Stimulated activated memory B cell treated with anti-CD40 and anti-IgM and Interleukin-4, amounts not matched to agents 10 μg/mL and 1 μg/mL and 100 μg/mL, for 72 hours (primary cell): ENCODE data around the gene NOL7.

ENCODE experiments used
- ATAC-seq: fragments of 150-1000 bp; cut with Tn5 transposase; 2 replicates; pipeline ENCODE4 v1.10.0; 2021
- H3K27ac Mint-ChIP-seq: one replicate; pipeline ENCODE4 v1.8.0; 2022; ENCODE audit warnings: mild to moderate bottlenecking, mixed read lengths
- H3K27me3 Mint-ChIP-seq: one replicate; pipeline ENCODE4 v1.8.0; 2022; ENCODE audit warnings: mixed read lengths
- H3K36me3 Mint-ChIP-seq: one replicate; pipeline ENCODE4 v1.8.0; 2022; ENCODE audit warnings: mixed read lengths
- H3K4me1 Mint-ChIP-seq: one replicate; pipeline ENCODE4 v1.8.0; 2022; ENCODE audit warnings: mixed read lengths
- H3K4me3 Mint-ChIP-seq: one replicate; pipeline ENCODE4 v1.8.0; 2022; ENCODE audit warnings: mild to moderate bottlenecking, moderate library complexity, mixed read lengths
- H3K9me3 Mint-ChIP-seq: one replicate; pipeline ENCODE4 v1.8.0; 2022; ENCODE audit warnings: mixed read lengths

Gene NOL7

DNA sequence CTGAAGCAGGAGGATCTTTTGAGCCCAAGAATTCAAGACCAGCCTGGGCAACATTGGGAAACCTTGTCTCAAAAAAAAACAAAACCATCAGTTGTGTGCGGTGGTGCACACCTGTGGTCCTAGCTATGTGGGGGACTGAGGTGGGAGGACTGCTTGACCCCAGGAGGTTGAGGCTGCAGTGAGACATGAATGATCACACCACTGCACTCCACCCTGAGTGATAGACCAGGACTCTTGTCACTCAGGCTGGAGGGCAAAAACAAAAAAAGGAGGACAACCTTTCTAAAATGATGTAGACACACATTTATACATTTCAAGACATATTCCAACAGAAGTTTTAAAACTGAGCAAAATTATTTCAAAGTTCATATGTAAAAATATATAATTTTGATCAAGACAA, 45.1 kb downstream of the NOL7 start:
- no peaks in the 10 kb centered on the region for H3K9me3 Mint-ChIP-seq
- H3K27me3 Mint-ChIP-seq, result no peaks in the 10 kb centered on the region
- H3K4me1 Mint-ChIP-seq, result peaks cover 62% of the 10 kb centered on the region
- H3K27ac Mint-ChIP-seq, result no peak overlapping the region
- no peak for ATAC-seq
- peaks cover 4% of the 10 kb centered on the region for H3K36me3 Mint-ChIP-seq
- no peak overlapping the region for H3K4me3 Mint-ChIP-seq

DNA sequence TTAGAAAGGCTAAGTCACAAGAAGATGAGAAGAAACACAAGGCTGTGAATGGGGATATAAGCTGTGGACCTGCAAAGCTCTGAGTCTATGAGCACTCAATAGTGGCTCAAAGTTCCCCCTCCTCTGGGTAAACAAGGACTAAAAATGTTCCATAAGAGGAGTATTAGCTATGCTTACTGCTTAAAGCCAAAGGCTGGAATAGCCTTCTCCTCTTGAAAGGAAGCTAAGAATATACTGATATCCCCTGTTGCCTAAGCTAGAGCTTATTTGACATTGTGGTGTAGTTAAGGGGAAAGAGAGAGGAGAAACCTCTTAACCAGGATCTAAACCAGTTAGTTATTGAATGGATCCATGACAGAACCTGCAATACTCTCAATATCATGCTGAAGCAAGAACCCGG, 45.8 kb downstream of the NOL7 start:
- no peaks in the 10 kb centered on the region for H3K9me3 Mint-ChIP-seq
- no peak overlapping the region for H3K4me3 Mint-ChIP-seq
- H3K36me3 Mint-ChIP-seq, result peaks cover 4% of the 10 kb centered on the region
- H3K27ac Mint-ChIP-seq, result no peak overlapping the region
- H3K4me1 Mint-ChIP-seq, result peaks cover 68% of the 10 kb centered on the region
- ATAC-seq, result no peak
- no peaks in the 10 kb centered on the region for H3K27me3 Mint-ChIP-seq

GRCh38 chr6:13661647-13662046, 46.5 kb downstream of the NOL7 start:
- ATAC-seq, result no peak
- Mint-ChIP-seq H3K27me3 (no peaks in the 10 kb centered on the region), H3K9me3 (no peaks in the 10 kb centered on the region), H3K4me3 (no peak overlapping the region), H3K4me1 (peaks cover 76% of the 10 kb centered on the region), H3K27ac (no peak overlapping the region), H3K36me3 (peaks cover 4% of the 10 kb centered on the region)

DNA sequence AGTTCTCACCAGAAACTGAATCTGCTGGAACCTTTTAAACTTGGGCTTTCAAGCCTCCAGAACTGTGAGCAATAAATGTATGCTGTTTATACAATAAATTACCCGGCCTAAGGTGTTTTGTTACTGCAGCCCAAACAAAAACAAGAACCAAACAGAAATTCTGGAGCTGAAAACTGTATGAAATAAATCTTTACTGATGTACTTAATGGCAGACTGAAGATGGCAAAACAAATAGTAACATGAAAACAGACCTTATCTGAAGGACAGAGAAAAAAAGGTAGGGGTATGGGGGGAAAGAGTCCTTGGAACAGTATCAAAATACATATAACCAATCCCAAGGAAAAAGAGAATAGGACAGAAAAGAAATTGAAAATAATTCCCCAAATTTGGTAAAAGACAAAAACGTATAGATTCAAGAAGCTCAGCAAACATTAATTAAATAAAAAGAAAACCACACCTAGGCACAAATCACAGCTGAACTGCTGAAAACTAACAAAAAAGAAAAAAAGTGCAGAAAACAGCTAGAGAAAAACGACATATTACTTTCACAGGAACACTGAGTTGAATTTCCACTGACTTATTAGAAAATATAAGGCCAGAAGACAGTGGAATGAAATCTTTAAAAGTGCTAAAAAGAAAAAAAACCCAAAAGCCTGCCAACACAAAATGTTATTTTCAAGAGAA, 47.7 kb downstream of the NOL7 start:
- Mint-ChIP-seq H3K36me3 (peaks cover 4% of the 10 kb centered on the region), H3K4me1 (peaks cover 87% of the 10 kb centered on the region), H3K9me3 (no peaks in the 10 kb centered on the region), H3K27ac (peak overlapping the region; percentile 35), H3K27me3 (no peaks in the 10 kb centered on the region), H3K4me3 (no peak overlapping the region)
- no peak for ATAC-seq

DNA sequence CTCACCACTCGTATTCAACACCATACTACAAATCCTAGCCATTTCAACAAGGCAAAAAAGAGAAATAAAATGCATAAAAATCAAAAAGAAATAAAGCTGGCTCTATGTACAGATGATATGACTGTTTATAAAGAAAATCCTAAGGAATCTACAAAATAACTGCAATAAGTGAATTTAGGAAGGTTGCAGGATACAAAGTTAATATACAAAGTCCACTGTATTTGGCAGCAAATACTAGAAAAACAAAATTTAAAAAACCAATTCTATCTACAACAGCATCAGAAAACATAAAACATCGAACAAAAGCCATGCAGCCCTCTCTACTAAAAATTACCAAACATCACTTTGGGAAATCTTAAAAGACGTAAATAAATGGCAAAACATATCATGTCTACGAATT, 48.9 kb downstream of the NOL7 start:
- no peaks in the 10 kb centered on the region for H3K27me3 Mint-ChIP-seq
- no peak for ATAC-seq
- H3K4me1 Mint-ChIP-seq, result peaks cover 95% of the 10 kb centered on the region
- H3K36me3 Mint-ChIP-seq, result peaks cover 4% of the 10 kb centered on the region
- no peaks in the 10 kb centered on the region for H3K9me3 Mint-ChIP-seq
- no peak overlapping the region for H3K27ac Mint-ChIP-seq
- H3K4me3 Mint-ChIP-seq, result no peak overlapping the region

DNA sequence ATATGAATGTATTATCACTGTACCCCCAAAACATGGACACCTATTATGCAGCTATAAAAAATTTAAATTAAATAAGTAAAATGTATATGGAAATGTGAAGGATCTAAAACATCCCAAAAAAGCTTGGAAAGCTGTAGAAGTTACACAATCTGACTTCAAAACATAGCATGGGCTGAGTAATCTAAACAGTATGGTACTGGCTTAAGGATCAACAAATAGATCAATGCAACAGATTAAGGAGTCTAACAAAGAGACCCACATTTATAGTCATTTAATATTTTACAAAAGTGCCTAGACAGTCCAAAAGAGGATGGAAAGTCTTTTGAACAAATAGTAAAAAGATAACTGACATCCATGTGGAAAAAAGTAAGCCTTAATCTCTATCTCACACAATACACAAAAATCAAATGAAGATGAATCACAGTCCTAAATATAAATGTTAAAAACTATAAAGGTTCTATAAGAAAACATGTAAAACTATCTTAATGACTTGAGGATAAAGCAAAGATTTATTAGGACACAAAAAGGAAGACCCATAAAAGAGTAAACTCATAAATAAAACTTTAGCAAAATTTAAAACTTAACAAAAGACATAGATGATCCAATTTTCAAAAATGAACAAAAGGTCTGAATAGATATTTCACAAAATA, 49.7 kb downstream of the NOL7 start:
- peaks cover 98% of the 10 kb centered on the region for H3K4me1 Mint-ChIP-seq
- no peaks in the 10 kb centered on the region for H3K27me3 Mint-ChIP-seq
- H3K4me3 Mint-ChIP-seq, result no peak overlapping the region
- peaks cover 4% of the 10 kb centered on the region for H3K36me3 Mint-ChIP-seq
- ATAC-seq, result no peak
- H3K9me3 Mint-ChIP-seq, result no peaks in the 10 kb centered on the region
- no peak overlapping the region for H3K27ac Mint-ChIP-seq

DNA sequence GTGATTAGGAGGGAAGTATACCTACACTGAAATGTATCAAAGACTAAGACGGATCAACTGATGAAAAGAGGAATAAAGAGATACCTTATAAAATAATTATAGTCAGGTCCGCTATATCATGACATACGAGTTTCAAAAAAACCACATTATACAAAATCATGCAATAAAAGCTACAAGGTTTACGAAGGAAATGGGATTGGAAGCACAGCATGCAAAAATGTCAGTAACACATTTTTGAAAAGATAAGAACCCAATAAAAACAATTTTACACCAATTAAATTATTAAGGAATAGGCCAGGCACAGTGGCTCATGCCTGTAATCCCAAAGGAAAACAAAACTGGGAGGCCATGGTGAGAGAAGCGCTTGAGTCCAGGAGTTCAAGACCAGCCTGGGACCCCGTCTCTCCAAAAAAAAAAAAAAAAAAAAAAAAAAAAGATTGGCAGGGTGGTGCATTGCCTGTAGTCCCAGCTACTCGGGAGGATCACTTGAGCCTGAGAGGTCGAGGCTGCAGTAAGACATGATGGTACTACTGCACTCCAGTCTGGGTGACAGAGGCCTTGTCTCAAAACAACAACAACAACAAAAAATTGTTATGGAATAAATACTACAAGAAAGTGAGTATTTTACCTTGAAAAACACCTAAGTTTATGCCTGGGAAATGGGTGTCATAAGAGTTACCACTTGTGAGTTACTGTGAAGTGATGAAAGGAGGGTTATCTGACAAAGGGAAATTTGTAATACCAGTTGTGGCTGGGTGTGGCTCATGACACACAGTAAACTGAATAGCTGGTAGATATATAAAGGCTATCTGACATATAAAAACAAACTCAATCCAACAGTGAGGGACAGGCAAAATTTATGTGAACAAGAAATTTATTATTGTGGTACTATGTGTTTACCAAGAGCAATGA, 51.3 kb downstream of the NOL7 start:
- Mint-ChIP-seq H3K4me3 (no peak overlapping the region), H3K9me3 (no peaks in the 10 kb centered on the region), H3K4me1 (peaks cover 85% of the 10 kb centered on the region), H3K27me3 (no peaks in the 10 kb centered on the region), H3K27ac (no peak overlapping the region), H3K36me3 (no peaks in the 10 kb centered on the region)
- ATAC-seq, result no peak

- Mint-ChIP-seq H3K27me3 (no peaks in the 10 kb centered on the region), H3K4me3 (no peak overlapping the region), H3K9me3 (no peaks in the 10 kb centered on the region), H3K27ac (peak overlapping the region; percentile 78), H3K36me3 (peaks cover 3% of the 10 kb centered on the region), H3K4me1 (peaks cover 85% of the 10 kb centered on the region)
- ATAC-seq, result no peak
These were observed 52.5 kb downstream of the NOL7 start for GRCh38 chr6:13667655-13668054.

- no peak overlapping the region for H3K4me3 Mint-ChIP-seq
- peak; percentile 86 for ATAC-seq
- H3K4me1 Mint-ChIP-seq, result peaks cover 85% of the 10 kb centered on the region
- peaks cover 11% of the 10 kb centered on the region for H3K36me3 Mint-ChIP-seq
- no peaks in the 10 kb centered on the region for H3K27me3 Mint-ChIP-seq
- no peaks in the 10 kb centered on the region for H3K9me3 Mint-ChIP-seq
- H3K27ac Mint-ChIP-seq, result peak overlapping the region; percentile 78
These were observed 53.3 kb downstream of the NOL7 start for GRCh38 chr6:13668291-13668928.

GRCh38 chr6:13669476-13669875, 54.3 kb downstream of the NOL7 start:
- no peak overlapping the region for H3K4me3 Mint-ChIP-seq
- peak overlapping the region; percentile 78 for H3K27ac Mint-ChIP-seq
- H3K9me3 Mint-ChIP-seq, result peaks cover 2% of the 10 kb centered on the region
- peaks cover 18% of the 10 kb centered on the region for H3K36me3 Mint-ChIP-seq
- no peaks in the 10 kb centered on the region for H3K27me3 Mint-ChIP-seq
- peaks cover 83% of the 10 kb centered on the region for H3K4me1 Mint-ChIP-seq
- no peak for ATAC-seq
